OCI-LY7 (cell line): Measurements from ENCODE around the gene RARS1. TPM values are rescaled to one million over a fixed set of nuclear protein-coding genes. Genes with fewer than 3 reads are reported as not detected.

ENCODE experiments used
- BruUV-seq: library from RNA; stranded (reverse); fragments of 400-500 nt; replicated peaks from 2 replicates; lab custom pipeline; 2021; lab: Mats Ljungman, UMichigan
- CTCF ChIA-PET: fragments of 300-600 bp; sonication (Branson Sonifier 250); formaldehyde crosslinking; loops from one replicate; lab custom pipeline; 2022; ENCODE audit warnings: antibody characterized with exemption; ENCODE audit not compliant: unreplicated experiment; lab: Charles Lee
- POLR2A ChIA-PET: fragments of 300-600 bp; sonication (Branson Sonifier 250); formaldehyde crosslinking; loops from one replicate; lab custom pipeline; 2022; ENCODE audit warnings: antibody characterized with exemption; lab: Charles Lee
- DNase-seq: peaks from one replicate; pipeline ENCODE4 v3.0.0-alpha.2; 2015; ENCODE audit warnings: low spot score
- H2AFZ ChIP-seq: fragments of 200-600 bp; sonication (generic), shearing (Covaris generic); 2 replicates; pipeline ENCODE4 v1.6.1; 2014; ENCODE audit warnings: mild to moderate bottlenecking, antibody characterized with exemption, low read length, moderate library complexity
- H3K27ac ChIP-seq: fragments of 200-600 bp; sonication (generic); 2 replicates; pipeline ENCODE4 v1.5.1; 2014; ENCODE audit warnings: mixed run types, low read depth, mild to moderate bottlenecking, moderate library complexity, low read length, inconsistent platforms; ENCODE audit not compliant: poor library complexity, severe bottlenecking
- H3K36me3 ChIP-seq: fragments of 200-600 bp; sonication (generic); 2 replicates; pipeline ENCODE4 v1.6.1; 2014; ENCODE audit warnings: mild to moderate bottlenecking, antibody characterized with exemption, low read length, moderate library complexity, mixed read lengths; ENCODE audit not compliant: insufficient read depth
- H3K4me1 ChIP-seq: fragments of 200-600 bp; sonication (generic); 2 replicates; pipeline ENCODE4 v1.5.1; 2014; ENCODE audit warnings: mild to moderate bottlenecking, low read length; ENCODE audit not compliant: insufficient read depth, poor library complexity, severe bottlenecking
- H3K4me2 ChIP-seq: fragments of 200-600 bp; sonication (generic); 2 replicates; pipeline ENCODE4 v1.6.1; 2014; ENCODE audit warnings: mild to moderate bottlenecking, low read length
- H3K4me3 ChIP-seq: fragments of 200-600 bp; sonication (generic); 2 replicates; pipeline ENCODE4 v1.5.1; 2014; ENCODE audit warnings: mild to moderate bottlenecking, low read depth, low read length; ENCODE audit not compliant: poor library complexity, severe bottlenecking
- H3K79me2 ChIP-seq: fragments of 200-600 bp; sonication (generic); 2 replicates; pipeline ENCODE4 v1.6.1; 2016; ENCODE audit warnings: low read depth, mild to moderate bottlenecking, low read length, moderate library complexity, mixed read lengths; ENCODE audit not compliant: insufficient read depth
- H3K9me2 ChIP-seq: fragments of 200-600 bp; sonication (generic); 2 replicates; pipeline ENCODE4 v1.6.1; 2016; ENCODE audit warnings: mild to moderate bottlenecking, low read length, mixed read lengths; ENCODE audit not compliant: insufficient read depth
- H3K9me3 ChIP-seq: fragments of 200-600 bp; sonication (generic); 2 replicates; pipeline ENCODE4 v1.6.1; 2014; ENCODE audit warnings: mild to moderate bottlenecking, mixed run types, low read length, mixed read lengths
- H4K20me1 ChIP-seq: fragments of 200-600 bp; sonication (generic); 2 replicates; pipeline ENCODE4 v1.6.1; 2014; ENCODE audit warnings: mild to moderate bottlenecking, antibody characterized with exemption, low read length, moderate library complexity, mixed read lengths; ENCODE audit not compliant: insufficient read depth
- CTCF ChIP-seq: fragments of 200-600 bp; sonication (generic); conservative IDR thresholded peaks from 2 replicates; pipeline ENCODE4 v1.5.1; 2014; ENCODE audit warnings: mild to moderate bottlenecking, antibody characterized with exemption, low read length, moderate library complexity, mixed read lengths
- EZH2phosphoT487 ChIP-seq: fragments of 200-600 bp; sonication (generic); IDR thresholded peaks from 2 replicates; pipeline ENCODE4 v1.6.1; 2018; ENCODE audit warnings: low read depth, borderline replicate concordance, mild to moderate bottlenecking, mixed run types, antibody characterized with exemption, low read length, moderate library complexity, mixed read lengths
- intact Hi-C: fragments of 100-400 bp; cut with micrococcal nuclease; formaldehyde crosslinking; loops from one replicate; pipeline ENCODE4 v1.10.0; 2022; ENCODE audit not compliant: unreplicated experiment
- total RNA-seq, 2 experiments: library from RNA; depleted of rRNA in 1 of 2; stranded (reverse); fragments of >200 nt in 1 of 2; shearing (Covaris generic) in 1 of 2; gene quantifications; 2 replicates each; pipeline ENCODE4 v1.2.3, GENCODE V29; 2014 to 2022

The RARS1 gene
- total RNA-seq, 2 experiments from 2014 or later: 54.4 to 88.4 TPM

- Histone ChIP-seq H3K4me1 (no peaks in the 10 kb centered on the region), H3K27ac (no peak overlapping the region), H3K79me2 (no peaks in the 10 kb centered on the region), H3K4me3 (no peak overlapping the region), H3K36me3 (no peaks in the 10 kb centered on the region), H3K4me2 (no peak overlapping the region), H3K9me2 (no peaks in the 10 kb centered on the region), H2AFZ (no peak overlapping the region), H3K9me3 (no peaks in the 10 kb centered on the region), H4K20me1 (no peaks in the 10 kb centered on the region)
- BruUV-seq: no TSS peak
- ChIA-PET CTCF (no interaction called here), POLR2A (no interaction called here)
- no peak for DNase-seq
- intact Hi-C loops: no loop called here
- TF ChIP-seq CTCF (no peak), EZH2phosphoT487 (no peak)
Observed at GRCh38 chr5:168467755-168468330, 18.4 kb upstream of the RARS1 start.

DNA sequence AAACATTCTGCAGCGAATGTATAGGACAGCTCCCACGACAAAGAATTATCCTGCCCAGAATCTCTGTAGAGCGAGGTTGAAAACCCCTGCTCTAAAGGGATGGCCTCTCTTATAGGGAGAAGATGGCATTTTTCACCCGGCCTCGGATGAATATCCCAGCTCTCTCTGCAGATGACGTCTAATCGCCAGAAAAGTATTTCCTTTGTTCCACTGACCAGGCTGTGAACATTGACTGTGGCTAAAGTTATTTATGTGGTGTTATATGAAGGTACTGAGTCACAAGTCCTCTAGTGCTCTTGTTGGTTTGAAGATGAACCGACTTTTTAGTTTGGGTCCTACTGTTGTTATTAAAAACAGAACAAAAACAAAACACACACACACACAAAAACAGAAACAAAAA, 17.4 kb upstream of the RARS1 start:
- ChIA-PET POLR2A (no interaction called here), CTCF (no interaction called here)
- no peak for TF ChIP-seq EZH2phosphoT487
- no peak for TF ChIP-seq CTCF
- Histone ChIP-seq H3K36me3 (no peaks in the 10 kb centered on the region), H3K9me2 (no peaks in the 10 kb centered on the region), H4K20me1 (no peaks in the 10 kb centered on the region), H3K4me3 (no peak overlapping the region), H3K79me2 (no peaks in the 10 kb centered on the region), H3K4me2 (no peak overlapping the region), H3K9me3 (no peaks in the 10 kb centered on the region), H2AFZ (no peak overlapping the region), H3K27ac (no peak overlapping the region), H3K4me1 (no peaks in the 10 kb centered on the region)
- no TSS peak for BruUV-seq
- intact Hi-C loops: no loop called here
- DNase-seq: no peak

GRCh38 chr5:168469816-168470215, 16.5 kb upstream of the RARS1 start:
- no peak for DNase-seq

More at GRCh38 chr5:168469816-168470215, 16.5 kb upstream of the RARS1 start:
- H3K9me3 ChIP-seq: no peaks in the 10 kb centered on the region
- TF ChIP-seq EZH2phosphoT487 (no peak), CTCF (no peak)
- POLR2A ChIA-PET: interaction anchor here (0.5 to 0.6 kb wide), 2 partner anchors 66 to 122 kb away, joined by 3 to 4 read pairs; no protein-coding TSS in a partner anchor
- no TSS peak for BruUV-seq
- H3K9me2 ChIP-seq: no peaks in the 10 kb centered on the region
- H3K36me3 ChIP-seq: no peaks in the 10 kb centered on the region
- H4K20me1 ChIP-seq: no peaks in the 10 kb centered on the region
- H3K4me1 ChIP-seq: no peaks in the 10 kb centered on the region
- no peak overlapping the region for H2AFZ ChIP-seq
- CTCF ChIA-PET: no interaction called here
- H3K27ac ChIP-seq: no peak overlapping the region
- H3K79me2 ChIP-seq: no peaks in the 10 kb centered on the region
- no peak overlapping the region for H3K4me2 ChIP-seq
- H3K4me3 ChIP-seq: no peak overlapping the region
- intact Hi-C loops: no loop called here
